H9 (cell line): ENCODE data around the gene TRPM1. TPM values are rescaled to one million over a fixed set of nuclear protein-coding genes. Genes with fewer than 3 reads are reported as not detected.

ENCODE experiments used
- DNase-seq: peaks from one replicate; pipeline ENCODE4 v3.0.0-alpha.2; 2017
- H2AFZ ChIP-seq: one replicate; pipeline ENCODE4 v1.6.1; 2013; ENCODE audit warnings: mild to moderate bottlenecking, low read length, control low read depth, moderate library complexity
- H2AK5ac ChIP-seq: 2 replicates; pipeline ENCODE4 v1.6.1; 2013; ENCODE audit warnings: low read length, control low read depth, mixed read lengths; ENCODE audit not compliant: insufficient read length
- H2BK120ac ChIP-seq: one replicate; pipeline ENCODE4 v1.6.1; 2013; ENCODE audit warnings: low read depth, mild to moderate bottlenecking, low read length, control low read depth, inconsistent platforms; ENCODE audit not compliant: poor library complexity, severe bottlenecking
- H2BK12ac ChIP-seq: 2 replicates; pipeline ENCODE4 v1.6.1; 2013; ENCODE audit warnings: low read length, control low read depth, mixed read lengths, low read depth; ENCODE audit not compliant: insufficient read length
- H2BK15ac ChIP-seq: 2 replicates; pipeline ENCODE4 v1.6.1; 2013; ENCODE audit warnings: low read depth, low read length, control low read depth
- H2BK20ac ChIP-seq: one replicate; pipeline ENCODE4 v1.6.1; 2013; ENCODE audit warnings: low read depth, mild to moderate bottlenecking, low read length, control low read depth, inconsistent platforms; ENCODE audit not compliant: poor library complexity, severe bottlenecking
- H2BK5ac ChIP-seq: 2 replicates; pipeline ENCODE4 v1.6.1; 2013; ENCODE audit warnings: low read length, control low read depth, mixed read lengths; ENCODE audit not compliant: insufficient read length
- H3K14ac ChIP-seq: 2 replicates; pipeline ENCODE4 v1.6.1; 2013; ENCODE audit warnings: low read length, control low read depth; ENCODE audit not compliant: insufficient read depth
- H3K18ac ChIP-seq: 2 replicates; pipeline ENCODE4 v1.6.1; 2013; ENCODE audit warnings: low read depth, mild to moderate bottlenecking, mixed read lengths, low read length, control low read depth; ENCODE audit not compliant: insufficient read length
- H3K23ac ChIP-seq: 2 replicates; pipeline ENCODE4 v1.6.1; 2013; ENCODE audit warnings: low read length, control low read depth, mixed read lengths, low read depth; ENCODE audit not compliant: insufficient read length
- H3K23me2 ChIP-seq: 2 replicates; pipeline ENCODE4 v1.6.1; 2013; ENCODE audit warnings: low read depth, mild to moderate bottlenecking, mixed read lengths, low read length, control low read depth; ENCODE audit not compliant: insufficient read length, poor library complexity, severe bottlenecking
- H3K27ac ChIP-seq: 2 replicates; pipeline ENCODE4 v1.5.1; 2013; ENCODE audit warnings: low read length, control low read depth, mixed read lengths, low read depth; ENCODE audit not compliant: insufficient read length
- H3K27me3 ChIP-seq: 2 replicates; pipeline ENCODE4 v1.6.1; 2013; ENCODE audit warnings: low read length, control low read depth, inconsistent platforms; ENCODE audit not compliant: insufficient read depth
- H3K4ac ChIP-seq: 2 replicates; pipeline ENCODE4 v1.6.1; 2013; ENCODE audit warnings: low read depth, mild to moderate bottlenecking, control low read depth, inconsistent platforms, low read length, moderate library complexity
- H3K4me1 ChIP-seq: 2 replicates; pipeline ENCODE4 v1.6.1; 2013; ENCODE audit warnings: low read length, control low read depth, inconsistent platforms; ENCODE audit not compliant: insufficient read depth
- H3K4me2 ChIP-seq: 2 replicates; pipeline ENCODE4 v1.6.1; 2013; ENCODE audit warnings: low read length, control low read depth, mixed read lengths; ENCODE audit not compliant: insufficient read length, insufficient read depth
- H3K56ac ChIP-seq: 2 replicates; pipeline ENCODE4 v1.6.1; 2013; ENCODE audit warnings: low read depth, mild to moderate bottlenecking, mixed read lengths, low read length, control low read depth; ENCODE audit not compliant: insufficient read length
- H3K79me1 ChIP-seq: 2 replicates; pipeline ENCODE4 v1.6.1; 2013; ENCODE audit warnings: low read depth, mild to moderate bottlenecking, moderate library complexity, low read length, control low read depth, inconsistent platforms; ENCODE audit not compliant: insufficient read depth, poor library complexity, severe bottlenecking
- H3K79me2 ChIP-seq: 2 replicates; pipeline ENCODE4 v1.6.1; 2013; ENCODE audit warnings: low read length, control low read depth, inconsistent platforms; ENCODE audit not compliant: insufficient read depth
- H3K9ac ChIP-seq: 2 replicates; pipeline ENCODE4 v1.6.1; 2013; ENCODE audit warnings: low read length, control low read depth, mixed read lengths; ENCODE audit not compliant: insufficient read length; ENCODE audit errors: extremely low read depth
- H3K9me3 ChIP-seq: one replicate; pipeline ENCODE4 v1.6.1; 2013; ENCODE audit warnings: low read depth, low read length, inconsistent platforms; ENCODE audit not compliant: control insufficient read depth
- H3T11ph ChIP-seq: one replicate; pipeline ENCODE4 v1.6.1; 2013; ENCODE audit warnings: mild to moderate bottlenecking, low read length, control low read depth, inconsistent platforms
- H4K20me1 ChIP-seq: one replicate; pipeline ENCODE4 v1.6.1; 2013; ENCODE audit not compliant: control insufficient read depth, insufficient read length, insufficient read depth
- H4K5ac ChIP-seq: 2 replicates; pipeline ENCODE4 v1.6.1; 2013; ENCODE audit warnings: low read depth, mild to moderate bottlenecking, mixed read lengths, low read length, control low read depth; ENCODE audit not compliant: insufficient read length
- H4K8ac ChIP-seq: replicated peaks from 2 replicates; pipeline ENCODE4 v1.6.1; 2013; ENCODE audit warnings: low read length, control low read depth, mixed read lengths, low read depth; ENCODE audit not compliant: insufficient read length
- H4K91ac ChIP-seq: 2 replicates; pipeline ENCODE4 v1.6.1; 2013; ENCODE audit warnings: low read depth, mild to moderate bottlenecking, moderate library complexity, mixed read lengths, low read length, control low read depth; ENCODE audit not compliant: insufficient read length
- H3K27ac Mint-ChIP-seq, 3 experiments: 2 replicates in 2 of 3; 3 replicates in 1 of 3; pipeline ENCODE4 v1.8.0; 2020 to 2021; ENCODE audit warnings: mixed read lengths in 3 of 3, mild to moderate bottlenecking in 1 of 3, moderate library complexity in 1 of 3
- H3K27me3 Mint-ChIP-seq: 2 replicates; pipeline ENCODE4 v1.8.0; 2021; ENCODE audit warnings: low read depth, mild to moderate bottlenecking, moderate library complexity, mixed read lengths
- H3K36me3 Mint-ChIP-seq, 3 experiments: 2 replicates in 2 of 3; 3 replicates in 1 of 3; pipeline ENCODE4 v1.8.0; 2020 to 2021; ENCODE audit warnings: low read depth in 3 of 3, mixed read lengths in 3 of 3; ENCODE audit not compliant: insufficient read depth in 1 of 3
- H3K4me1 Mint-ChIP-seq, 2 experiments: 2 replicates each; pipeline ENCODE4 v1.8.0; 2020; ENCODE audit warnings: mixed read lengths in 2 of 2
- H3K4me3 Mint-ChIP-seq, 2 experiments: 2 replicates in 1 of 2; 3 replicates in 1 of 2; pipeline ENCODE4 v1.8.0; 2020 to 2021; ENCODE audit warnings: mild to moderate bottlenecking in 2 of 2, mixed read lengths in 2 of 2, moderate library complexity in 1 of 2
- H3K9me3 Mint-ChIP-seq, 2 experiments: 2 replicates in 1 of 2; 3 replicates in 1 of 2; pipeline ENCODE4 v1.8.0; 2020; ENCODE audit warnings: mild to moderate bottlenecking in 2 of 2, mixed read lengths in 2 of 2, moderate library complexity in 1 of 2
- WGBS: extraction: QIAGEN DNeasy Blood & Tissue Kit; methylation state at CpG from one replicate; pipeline ENCODE4 v1.1.7; 2013; ENCODE audit warnings: missing lambda C conversion rate, low lambda C conversion rate, mixed read lengths; ENCODE audit not compliant: insufficient read length; ENCODE audit errors: extremely low coverage; 5-methylcytosine and 5-hydroxymethylcytosine counted together
- total RNA-seq: library from RNA; stranded (reverse); gene quantifications from 2 replicates; pipeline ENCODE4 v1.2.1, GENCODE V29; 2021
- TF ChIP-seq, protein P1 (sequence below): fragments of 200-600 bp; sonication (generic); conservative IDR thresholded peaks from 3 replicates; pipeline ENCODE4 v1.8.0; 2021; ENCODE audit warnings: antibody characterized with exemption, mild to moderate bottlenecking

Gene TRPM1
- total RNA-seq, 1 experiment from 2014 or later: not detected

DNA sequence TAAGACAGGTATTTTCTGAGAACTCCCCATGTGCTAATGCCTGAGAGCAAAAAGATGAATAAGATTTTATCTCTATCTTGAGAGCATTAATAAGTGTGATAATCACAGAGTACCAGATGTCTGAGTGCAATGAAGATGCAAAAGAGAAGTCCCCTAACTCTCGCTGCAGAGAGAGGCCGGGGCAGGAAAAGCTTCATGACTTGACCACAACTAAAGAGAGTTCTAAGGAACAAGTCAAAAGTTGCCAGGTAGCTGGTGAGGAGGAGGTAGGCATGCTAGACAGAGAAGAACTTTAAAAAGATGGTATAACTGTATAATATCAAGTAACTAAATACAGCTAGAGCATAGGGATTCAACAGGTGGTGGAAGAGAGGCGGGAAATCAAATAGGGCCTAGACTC, 138.9 kb downstream of the TRPM1 start:
- Histone ChIP-seq H4K8ac (no peak overlapping the region), H3K79me1 (no peaks in the 10 kb centered on the region), H2BK20ac (no peak overlapping the region), H3K27me3 (no peaks in the 10 kb centered on the region), H4K91ac (no peak overlapping the region), H2BK120ac (no peak overlapping the region), H3K23ac (no peak overlapping the region), H3K9me3 (no peaks in the 10 kb centered on the region), H2BK5ac (no peak overlapping the region), H4K5ac (no peak overlapping the region), H3K27ac (no peak overlapping the region), H3K18ac (no peak overlapping the region), H2AK5ac (no peak overlapping the region), H3K9ac (no peak overlapping the region), H3K23me2 (no peaks in the 10 kb centered on the region), H2AFZ (no peak overlapping the region), H3K79me2 (no peaks in the 10 kb centered on the region), H3K4ac (no peak overlapping the region), H3T11ph (no peak overlapping the region), H4K20me1 (no peaks in the 10 kb centered on the region), H3K14ac (no peak overlapping the region), H2BK15ac (no peak overlapping the region), H3K4me2 (no peak overlapping the region), H2BK12ac (no peak overlapping the region), H3K56ac (no peak overlapping the region), H3K4me1 (no peaks in the 10 kb centered on the region)
- Mint-ChIP-seq H3K27me3 (no peaks in the 10 kb centered on the region), H3K4me1 (peaks cover 0 to 8% of the 10 kb centered on the region in 2 experiments; a peak in 1 of 4 replicates), H3K36me3 (peaks cover 4 to 39% (median 14%) of the 10 kb centered on the region in 3 experiments; a peak in 6 of 7 replicates), H3K9me3 (no peaks in the 10 kb centered on the region), H3K4me3 (no peak overlapping the region), H3K27ac (0 out of 7 replicates have a peak overlapping the region, but pooled peaks of 1 of the 3 experiments have one; percentile 2)
- TF ChIP-seq, protein P1, sequence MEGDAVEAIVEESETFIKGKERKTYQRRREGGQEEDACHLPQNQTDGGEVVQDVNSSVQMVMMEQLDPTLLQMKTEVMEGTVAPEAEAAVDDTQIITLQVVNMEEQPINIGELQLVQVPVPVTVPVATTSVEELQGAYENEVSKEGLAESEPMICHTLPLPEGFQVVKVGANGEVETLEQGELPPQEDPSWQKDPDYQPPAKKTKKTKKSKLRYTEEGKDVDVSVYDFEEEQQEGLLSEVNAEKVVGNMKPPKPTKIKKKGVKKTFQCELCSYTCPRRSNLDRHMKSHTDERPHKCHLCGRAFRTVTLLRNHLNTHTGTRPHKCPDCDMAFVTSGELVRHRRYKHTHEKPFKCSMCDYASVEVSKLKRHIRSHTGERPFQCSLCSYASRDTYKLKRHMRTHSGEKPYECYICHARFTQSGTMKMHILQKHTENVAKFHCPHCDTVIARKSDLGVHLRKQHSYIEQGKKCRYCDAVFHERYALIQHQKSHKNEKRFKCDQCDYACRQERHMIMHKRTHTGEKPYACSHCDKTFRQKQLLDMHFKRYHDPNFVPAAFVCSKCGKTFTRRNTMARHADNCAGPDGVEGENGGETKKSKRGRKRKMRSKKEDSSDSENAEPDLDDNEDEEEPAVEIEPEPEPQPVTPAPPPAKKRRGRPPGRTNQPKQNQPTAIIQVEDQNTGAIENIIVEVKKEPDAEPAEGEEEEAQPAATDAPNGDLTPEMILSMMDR: no peak
- WGBS: no CpG with 5 or more reads among the region's 3 CpGs
- DNase-seq: no peak
